Measurements from ENCODE around the gene RND3. TPM values are rescaled to one million over a fixed set of nuclear protein-coding genes. Genes with fewer than 3 reads are reported as not detected.

The RND3 gene
- total RNA-seq, 1 experiment from 2014 or later = 45.3 TPM

DNA sequence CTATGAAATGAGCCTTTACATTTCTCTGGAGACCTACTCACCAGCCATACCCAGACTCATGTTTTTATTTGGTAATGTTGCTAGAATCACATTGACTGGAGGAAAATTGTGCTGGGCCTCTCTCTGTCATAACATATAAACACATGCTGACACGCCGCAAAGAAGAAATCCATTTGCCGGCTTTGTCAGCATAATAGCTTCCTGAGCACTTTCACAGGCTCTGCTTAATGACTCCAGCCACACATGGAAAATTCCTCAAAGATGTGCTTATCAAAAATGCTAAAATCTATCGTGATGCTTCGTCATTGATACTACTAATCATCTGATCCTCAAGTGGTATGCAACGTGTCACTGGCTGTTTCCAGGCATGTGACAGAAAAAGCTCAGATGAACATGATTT lies 63.1 kb downstream of the RND3 start:
- Histone ChIP-seq H3K27me3 (ENCODE audit: control insufficient read depth, insufficient read depth, low read length) (no peaks in the 10 kb centered on the region), H3K4me1 (ENCODE audit: control insufficient read depth, insufficient read depth, low read length) (no peaks in the 10 kb centered on the region), H3K36me3 (ENCODE audit: control insufficient read depth, insufficient read depth, low read length) (no peaks in the 10 kb centered on the region), H3K9me3 (ENCODE audit: control insufficient read depth, insufficient read depth, low read depth, low read length) (no peaks in the 10 kb centered on the region), H3K4me3 (ENCODE audit: low read depth in 2 of 2, low read length in 2 of 2) (no peak overlapping the region), H3K27ac (ENCODE audit: low read length) (no peak overlapping the region)
- DNase-seq (ENCODE audit: low read depth, low spot score) (no peak), ATAC-seq (no peak)
- intact Hi-C loops (cut with micrococcal nuclease; ENCODE audit: unreplicated experiment) (no loop called here), in situ Hi-C loops (cut with HindIII; ENCODE audit: low pct_unique_long_range_greater_than_20kb, low sequenced_read_pairs) (no loop called here)
- CTCF ChIA-PET = no interaction called here
- no TSS peak for BruUV-seq (replicated peaks)
- TF ChIP-seq TCF7L2 (IDR thresholded peaks at IDR 0.05; ENCODE audit: low read depth, low read length) (no peak), SIN3A (IDR thresholded peaks at IDR 0.05; ENCODE audit: borderline replicate concordance, insufficient read depth, low read depth, low read length) (no peak), POLR2AphosphoS5 (IDR thresholded peaks at IDR 0.05; ENCODE audit: low read depth, low read length) (no peak)
- TF ChIP-seq, protein P1, sequence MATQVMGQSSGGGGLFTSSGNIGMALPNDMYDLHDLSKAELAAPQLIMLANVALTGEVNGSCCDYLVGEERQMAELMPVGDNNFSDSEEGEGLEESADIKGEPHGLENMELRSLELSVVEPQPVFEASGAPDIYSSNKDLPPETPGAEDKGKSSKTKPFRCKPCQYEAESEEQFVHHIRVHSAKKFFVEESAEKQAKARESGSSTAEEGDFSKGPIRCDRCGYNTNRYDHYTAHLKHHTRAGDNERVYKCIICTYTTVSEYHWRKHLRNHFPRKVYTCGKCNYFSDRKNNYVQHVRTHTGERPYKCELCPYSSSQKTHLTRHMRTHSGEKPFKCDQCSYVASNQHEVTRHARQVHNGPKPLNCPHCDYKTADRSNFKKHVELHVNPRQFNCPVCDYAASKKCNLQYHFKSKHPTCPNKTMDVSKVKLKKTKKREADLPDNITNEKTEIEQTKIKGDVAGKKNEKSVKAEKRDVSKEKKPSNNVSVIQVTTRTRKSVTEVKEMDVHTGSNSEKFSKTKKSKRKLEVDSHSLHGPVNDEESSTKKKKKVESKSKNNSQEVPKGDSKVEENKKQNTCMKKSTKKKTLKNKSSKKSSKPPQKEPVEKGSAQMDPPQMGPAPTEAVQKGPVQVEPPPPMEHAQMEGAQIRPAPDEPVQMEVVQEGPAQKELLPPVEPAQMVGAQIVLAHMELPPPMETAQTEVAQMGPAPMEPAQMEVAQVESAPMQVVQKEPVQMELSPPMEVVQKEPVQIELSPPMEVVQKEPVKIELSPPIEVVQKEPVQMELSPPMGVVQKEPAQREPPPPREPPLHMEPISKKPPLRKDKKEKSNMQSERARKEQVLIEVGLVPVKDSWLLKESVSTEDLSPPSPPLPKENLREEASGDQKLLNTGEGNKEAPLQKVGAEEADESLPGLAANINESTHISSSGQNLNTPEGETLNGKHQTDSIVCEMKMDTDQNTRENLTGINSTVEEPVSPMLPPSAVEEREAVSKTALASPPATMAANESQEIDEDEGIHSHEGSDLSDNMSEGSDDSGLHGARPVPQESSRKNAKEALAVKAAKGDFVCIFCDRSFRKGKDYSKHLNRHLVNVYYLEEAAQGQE (IDR thresholded peaks at IDR 0.05; ENCODE audit: insufficient read depth in 1 of 2, low read depth in 2 of 2, low read length in 1 of 2) = no peak
- TF ChIP-seq, protein P2, sequence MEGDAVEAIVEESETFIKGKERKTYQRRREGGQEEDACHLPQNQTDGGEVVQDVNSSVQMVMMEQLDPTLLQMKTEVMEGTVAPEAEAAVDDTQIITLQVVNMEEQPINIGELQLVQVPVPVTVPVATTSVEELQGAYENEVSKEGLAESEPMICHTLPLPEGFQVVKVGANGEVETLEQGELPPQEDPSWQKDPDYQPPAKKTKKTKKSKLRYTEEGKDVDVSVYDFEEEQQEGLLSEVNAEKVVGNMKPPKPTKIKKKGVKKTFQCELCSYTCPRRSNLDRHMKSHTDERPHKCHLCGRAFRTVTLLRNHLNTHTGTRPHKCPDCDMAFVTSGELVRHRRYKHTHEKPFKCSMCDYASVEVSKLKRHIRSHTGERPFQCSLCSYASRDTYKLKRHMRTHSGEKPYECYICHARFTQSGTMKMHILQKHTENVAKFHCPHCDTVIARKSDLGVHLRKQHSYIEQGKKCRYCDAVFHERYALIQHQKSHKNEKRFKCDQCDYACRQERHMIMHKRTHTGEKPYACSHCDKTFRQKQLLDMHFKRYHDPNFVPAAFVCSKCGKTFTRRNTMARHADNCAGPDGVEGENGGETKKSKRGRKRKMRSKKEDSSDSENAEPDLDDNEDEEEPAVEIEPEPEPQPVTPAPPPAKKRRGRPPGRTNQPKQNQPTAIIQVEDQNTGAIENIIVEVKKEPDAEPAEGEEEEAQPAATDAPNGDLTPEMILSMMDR (IDR thresholded peaks at IDR 0.05) = no peak
- POLR2A ChIA-PET = no interaction called here

DNA sequence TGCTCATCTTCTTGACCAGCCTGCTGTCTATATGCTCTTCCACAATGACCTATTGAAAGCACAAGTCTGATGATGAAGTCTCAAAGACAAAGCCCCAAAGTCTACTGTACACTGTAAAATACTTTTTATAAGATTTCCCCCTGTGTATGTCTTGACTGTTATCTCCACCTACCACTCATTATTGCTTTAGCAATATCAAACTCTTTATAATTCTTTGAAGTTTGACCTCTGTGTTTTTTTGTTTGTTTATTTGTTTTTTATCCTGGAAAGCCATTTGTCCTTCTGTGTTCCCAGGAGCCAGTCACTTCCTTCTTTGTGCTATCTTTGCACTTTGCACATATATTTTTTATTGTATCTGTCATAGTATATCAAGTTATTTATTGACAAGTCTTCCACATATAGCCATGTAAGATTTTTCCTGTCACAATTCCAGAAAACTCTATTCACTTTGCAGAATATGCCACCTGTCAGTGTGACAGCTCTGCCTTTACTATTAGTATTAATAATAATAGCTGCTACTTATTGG lies 66.3 kb downstream of the RND3 start:
- TF ChIP-seq, protein P1 (IDR thresholded peaks at IDR 0.05; ENCODE audit: insufficient read depth in 1 of 2, low read depth in 2 of 2, low read length in 1 of 2) = no peak
- TF ChIP-seq TCF7L2 (IDR thresholded peaks at IDR 0.05; ENCODE audit: low read depth, low read length) = no peak
- no peak for TF ChIP-seq SIN3A (IDR thresholded peaks at IDR 0.05; ENCODE audit: borderline replicate concordance, insufficient read depth, low read depth, low read length)
- TF ChIP-seq, protein P2 (IDR thresholded peaks at IDR 0.05) = no peak
- no peak for TF ChIP-seq POLR2AphosphoS5 (IDR thresholded peaks at IDR 0.05; ENCODE audit: low read depth, low read length)
- POLR2A ChIA-PET = no interaction called here
- Histone ChIP-seq H3K27ac (ENCODE audit: low read length) (no peak overlapping the region), H3K27me3 (ENCODE audit: control insufficient read depth, insufficient read depth, low read length) (no peaks in the 10 kb centered on the region), H3K4me1 (ENCODE audit: control insufficient read depth, insufficient read depth, low read length) (no peaks in the 10 kb centered on the region), H3K36me3 (ENCODE audit: control insufficient read depth, insufficient read depth, low read length) (no peaks in the 10 kb centered on the region), H3K9me3 (ENCODE audit: control insufficient read depth, insufficient read depth, low read depth, low read length) (no peaks in the 10 kb centered on the region), H3K4me3 (ENCODE audit: low read depth in 2 of 2, low read length in 2 of 2) (no peak overlapping the region)
- no TSS peak for BruUV-seq (replicated peaks)
- CTCF ChIA-PET = no interaction called here
- DNase-seq (ENCODE audit: low read depth, low spot score) = no peak
- intact Hi-C loops (cut with micrococcal nuclease; ENCODE audit: unreplicated experiment) = no loop called here
- no peak for ATAC-seq
- in situ Hi-C loops (cut with HindIII; ENCODE audit: low pct_unique_long_range_greater_than_20kb, low sequenced_read_pairs) = no loop called here
